OCI-LY1 (cell line): Measurements from ENCODE around the gene ASIC3.
"Not testable (repeated sequence)": the region's sequence is repeated elsewhere in the genome, so short reads cannot be mapped to it uniquely, and the experiment has no call there.

Source experiments
- H2AFZ ChIP-seq: fragments of 200-600 bp; sonication (generic), shearing (Covaris generic); 2 replicates; pipeline ENCODE4 v1.6.0; 2014; ENCODE audit warnings: antibody characterized with exemption, mild to moderate bottlenecking, low read length
- H3F3A ChIP-seq: fragments of 200-600 bp; sonication (generic), shearing (Covaris generic); 2 replicates; pipeline ENCODE4 v1.6.0; 2014; ENCODE audit warnings: mild to moderate bottlenecking, antibody characterized with exemption, low read length, moderate library complexity; ENCODE audit not compliant: insufficient read depth
- H3K27ac ChIP-seq: fragments of 200-600 bp; sonication (generic); 2 replicates; pipeline ENCODE4 v1.5.1; 2014; ENCODE audit warnings: low read length, mixed run types, mild to moderate bottlenecking, low read depth; ENCODE audit not compliant: poor library complexity, severe bottlenecking
- H3K27me3 ChIP-seq: fragments of 200-600 bp; sonication (generic); 2 replicates; pipeline ENCODE4 v1.6.0; 2014; ENCODE audit warnings: antibody characterized with exemption, mild to moderate bottlenecking, low read length, moderate library complexity; ENCODE audit not compliant: insufficient read depth
- H3K36me3 ChIP-seq: fragments of 200-600 bp; sonication (generic); 2 replicates; pipeline ENCODE4 v1.6.1; 2014; ENCODE audit warnings: mild to moderate bottlenecking, antibody characterized with exemption, low read length, moderate library complexity, mixed read lengths; ENCODE audit not compliant: insufficient read depth
- H3K4me1 ChIP-seq: fragments of 200-600 bp; sonication (generic); 2 replicates; pipeline ENCODE4 v1.5.1; 2014; ENCODE audit warnings: mild to moderate bottlenecking, low read length, moderate library complexity; ENCODE audit not compliant: insufficient read depth, severe bottlenecking
- H3K4me2 ChIP-seq: fragments of 200-600 bp; sonication (generic), shearing (Covaris generic); 2 replicates; pipeline ENCODE4 v1.6.1; 2014; ENCODE audit warnings: low read length
- H3K4me3 ChIP-seq: fragments of 200-600 bp; sonication (generic); 2 replicates; pipeline ENCODE4 v1.5.1; 2014; ENCODE audit warnings: low read length, low read depth, mild to moderate bottlenecking, mixed read lengths; ENCODE audit not compliant: poor library complexity, severe bottlenecking
- H3K79me2 ChIP-seq: fragments of 200-600 bp; shearing (Covaris generic); 2 replicates; pipeline ENCODE4 v1.6.1; 2016; ENCODE audit warnings: mixed run types, low read length, mixed read lengths; ENCODE audit not compliant: insufficient read depth
- H3K9ac ChIP-seq: fragments of 200-600 bp; sonication (generic), shearing (Covaris generic); 2 replicates; pipeline ENCODE4 v1.6.1; 2014; ENCODE audit warnings: mild to moderate bottlenecking, low read length, mixed read lengths
- H3K9me2 ChIP-seq: fragments of 200-600 bp; sonication (generic), shearing (Covaris generic); 2 replicates; pipeline ENCODE4 v1.6.1; 2014; ENCODE audit warnings: low read depth, mild to moderate bottlenecking, low read length, mixed read lengths
- H3K9me3 ChIP-seq: fragments of 200-600 bp; shearing (Covaris generic); 2 replicates; pipeline ENCODE4 v1.6.1; 2014; ENCODE audit warnings: low read length, mixed read lengths
- H4K20me1 ChIP-seq: fragments of 200-600 bp; sonication (generic), shearing (Covaris generic); 2 replicates; pipeline ENCODE4 v1.6.0; 2016; ENCODE audit warnings: mild to moderate bottlenecking, low read length; ENCODE audit not compliant: insufficient read depth
- EZH2 ChIP-seq: fragments of 200-600 bp; sonication (generic), shearing (Covaris generic); IDR thresholded peaks from 2 replicates; pipeline ENCODE4 v1.8.0; 2017; ENCODE audit warnings: borderline replicate concordance, mixed run types, mild to moderate bottlenecking, antibody characterized with exemption, low read length, moderate library complexity, mixed read lengths
- TF ChIP-seq, protein P1 (sequence below): fragments of 200-600 bp; sonication (generic), shearing (Covaris generic); IDR thresholded peaks from 2 replicates; pipeline ENCODE4 v1.5.1; 2017; ENCODE audit warnings: mild to moderate bottlenecking, antibody characterized with exemption, low read length, moderate library complexity, mixed read lengths

The ASIC3 gene

DNA sequence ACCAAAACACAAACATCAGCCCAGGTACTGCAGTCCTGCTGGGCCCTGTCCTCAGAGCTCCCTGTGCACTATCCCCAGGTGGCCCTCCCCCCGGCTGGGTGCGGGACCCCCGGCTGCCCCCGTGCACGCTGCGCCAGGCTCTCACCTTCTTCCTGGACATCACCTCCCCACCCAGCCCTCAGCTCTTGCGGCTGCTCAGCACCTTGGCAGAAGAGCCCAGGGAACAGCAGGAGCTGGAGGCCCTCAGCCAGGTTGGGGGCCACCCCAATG is 38.4 kb upstream of the ASIC3 start:
- Histone ChIP-seq H3K4me2 (no peak overlapping the region), H4K20me1 (no peaks in the 10 kb centered on the region), H3K4me3 (no peak overlapping the region), H3K9me2 (no peaks in the 10 kb centered on the region), H3K27ac (no peak overlapping the region), H3F3A (no peaks in the 10 kb centered on the region), H3K4me1 (peaks cover 20% of the 10 kb centered on the region), H3K27me3 (peaks cover 4% of the 10 kb centered on the region; the same call in 1 of the 2 replicates), H3K79me2 (no peaks in the 10 kb centered on the region), H2AFZ (no peak overlapping the region), H3K36me3 (no peaks in the 10 kb centered on the region), H3K9ac (no peak overlapping the region), H3K9me3 (no peaks in the 10 kb centered on the region)
- TF ChIP-seq, protein P1, sequence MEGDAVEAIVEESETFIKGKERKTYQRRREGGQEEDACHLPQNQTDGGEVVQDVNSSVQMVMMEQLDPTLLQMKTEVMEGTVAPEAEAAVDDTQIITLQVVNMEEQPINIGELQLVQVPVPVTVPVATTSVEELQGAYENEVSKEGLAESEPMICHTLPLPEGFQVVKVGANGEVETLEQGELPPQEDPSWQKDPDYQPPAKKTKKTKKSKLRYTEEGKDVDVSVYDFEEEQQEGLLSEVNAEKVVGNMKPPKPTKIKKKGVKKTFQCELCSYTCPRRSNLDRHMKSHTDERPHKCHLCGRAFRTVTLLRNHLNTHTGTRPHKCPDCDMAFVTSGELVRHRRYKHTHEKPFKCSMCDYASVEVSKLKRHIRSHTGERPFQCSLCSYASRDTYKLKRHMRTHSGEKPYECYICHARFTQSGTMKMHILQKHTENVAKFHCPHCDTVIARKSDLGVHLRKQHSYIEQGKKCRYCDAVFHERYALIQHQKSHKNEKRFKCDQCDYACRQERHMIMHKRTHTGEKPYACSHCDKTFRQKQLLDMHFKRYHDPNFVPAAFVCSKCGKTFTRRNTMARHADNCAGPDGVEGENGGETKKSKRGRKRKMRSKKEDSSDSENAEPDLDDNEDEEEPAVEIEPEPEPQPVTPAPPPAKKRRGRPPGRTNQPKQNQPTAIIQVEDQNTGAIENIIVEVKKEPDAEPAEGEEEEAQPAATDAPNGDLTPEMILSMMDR: no peak
- TF ChIP-seq EZH2: no peak

DNA sequence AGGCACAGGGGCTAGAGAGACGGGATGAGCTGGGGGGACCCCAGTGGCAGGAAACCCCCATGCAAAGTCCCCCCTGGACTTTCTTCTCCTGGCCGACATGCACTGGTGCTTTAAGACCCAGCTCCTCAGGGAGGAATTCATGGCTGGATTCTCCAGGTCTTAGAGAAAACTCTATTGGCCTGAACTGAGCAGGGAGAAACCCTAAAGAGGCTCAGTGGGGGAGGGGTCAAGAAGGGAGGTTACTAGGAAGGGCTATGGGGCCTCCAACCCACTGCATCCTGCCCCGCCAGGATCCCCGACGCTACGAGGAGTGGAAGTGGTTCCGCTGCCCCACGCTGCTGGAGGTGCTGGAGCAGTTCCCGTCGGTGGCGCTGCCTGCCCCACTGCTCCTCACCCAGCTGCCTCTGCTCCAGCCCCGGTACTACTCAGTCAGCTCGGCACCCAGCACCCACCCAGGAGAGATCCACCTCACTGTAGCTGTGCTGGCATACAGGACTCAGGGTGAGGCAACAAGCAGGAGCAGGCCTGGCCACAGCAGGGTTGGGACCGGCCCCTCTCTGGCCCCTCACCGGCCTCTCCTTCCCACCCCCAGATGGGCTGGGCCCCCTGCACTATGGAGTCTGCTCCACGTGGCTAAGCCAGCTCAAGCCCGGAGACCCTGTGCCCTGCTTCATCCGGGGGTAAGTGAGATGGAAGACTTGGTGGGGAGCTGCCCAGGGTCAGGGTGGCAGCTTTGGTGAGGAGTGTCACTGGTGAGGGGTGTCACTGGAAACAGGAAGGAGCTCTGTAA is 37.8 kb upstream of the ASIC3 start:
- H2AFZ ChIP-seq: no peak overlapping the region
- no peaks in the 10 kb centered on the region for H3K79me2 ChIP-seq
- H3K4me1 ChIP-seq: peaks cover 20% of the 10 kb centered on the region
- H3K9me3 ChIP-seq: no peaks in the 10 kb centered on the region
- no peak overlapping the region for H3K27ac ChIP-seq
- TF ChIP-seq EZH2: no peak
- TF ChIP-seq, protein P1: no peak
- H3K9ac ChIP-seq: no peak overlapping the region
- H4K20me1 ChIP-seq: no peaks in the 10 kb centered on the region
- no peak overlapping the region for H3K4me3 ChIP-seq
- no peaks in the 10 kb centered on the region for H3K9me2 ChIP-seq
- no peak overlapping the region for H3K4me2 ChIP-seq
- no peaks in the 10 kb centered on the region for H3F3A ChIP-seq
- no peaks in the 10 kb centered on the region for H3K36me3 ChIP-seq
- H3K27me3 ChIP-seq: peaks cover 4% of the 10 kb centered on the region; the same call in 1 of the 2 replicates

DNA sequence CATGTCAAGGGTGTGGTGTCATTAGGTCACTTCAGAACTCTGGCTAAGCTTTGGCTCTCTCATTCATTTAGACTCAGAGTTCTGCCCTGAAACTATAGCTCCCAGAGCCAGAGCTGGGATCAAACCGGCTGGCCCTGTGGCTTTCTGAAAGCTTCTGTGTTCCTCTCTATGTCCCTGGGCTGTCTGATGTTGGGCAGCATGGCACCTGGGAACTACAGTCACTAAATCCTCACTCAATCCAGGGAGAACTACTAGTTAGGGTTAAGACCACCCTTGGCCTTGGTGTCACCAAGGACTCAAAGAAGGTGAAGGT is 37.3 kb upstream of the ASIC3 start:
- Histone ChIP-seq H3K27ac (no peak overlapping the region), H3K4me1 (peaks cover 20% of the 10 kb centered on the region), H3K27me3 (peaks cover 5% of the 10 kb centered on the region; the same call in 1 of the 2 replicates), H3K4me3 (no peak overlapping the region), H4K20me1 (no peaks in the 10 kb centered on the region), H3K9me3 (no peaks in the 10 kb centered on the region), H3K79me2 (no peaks in the 10 kb centered on the region), H3K4me2 (no peak overlapping the region), H3K9me2 (no peaks in the 10 kb centered on the region), H3F3A (no peaks in the 10 kb centered on the region), H3K36me3 (no peaks in the 10 kb centered on the region), H3K9ac (no peak overlapping the region), H2AFZ (no peak overlapping the region)
- TF ChIP-seq, protein P1: no peak
- TF ChIP-seq EZH2: no peak

DNA sequence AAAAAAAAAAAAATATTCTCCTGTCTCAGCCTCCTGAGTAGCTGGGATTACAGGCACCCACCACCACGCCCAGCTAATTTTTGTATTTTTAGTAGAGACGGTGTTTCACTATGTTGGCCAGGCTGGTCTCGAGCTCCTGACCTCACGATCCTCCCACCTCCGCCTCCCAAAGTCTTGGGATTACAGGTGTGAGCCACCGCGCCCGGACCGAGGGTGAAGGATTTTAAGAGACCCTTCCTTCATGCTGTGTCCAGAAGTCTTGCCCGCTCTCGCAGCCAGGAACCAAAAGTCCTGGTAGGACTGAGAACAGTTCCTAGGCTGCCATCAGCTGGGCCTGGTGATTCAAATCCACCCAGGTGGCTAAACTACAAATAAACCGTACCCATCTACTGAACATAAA is 36.7 kb upstream of the ASIC3 start:
- Histone ChIP-seq H3K4me1 (peaks cover 20% of the 10 kb centered on the region), H3K27me3 (peaks cover 11% of the 10 kb centered on the region; the same call in 1 of the 2 replicates)
- not testable (repeated sequence) for H4K20me1 ChIP-seq, H3K9ac ChIP-seq, H2AFZ ChIP-seq, H3K9me2 ChIP-seq, H3K9me3 ChIP-seq, H3K27ac ChIP-seq, H3K79me2 ChIP-seq, H3F3A ChIP-seq, H3K4me3 ChIP-seq, H3K4me2 ChIP-seq, H3K36me3 ChIP-seq
